PC-9 (cell line): ENCODE data around the gene TSHZ2.

Experiments
- EZH2 ChIP-seq: fragments of 200-600 bp; sonication (generic); IDR thresholded peaks from 2 replicates; pipeline ENCODE4 v1.8.0; 2017; ENCODE audit warnings: antibody characterized with exemption, low read depth
- TF ChIP-seq, protein P1 (sequence below): fragments of 200-600 bp; sonication (generic); conservative IDR thresholded peaks from 2 replicates; pipeline ENCODE4 v1.6.1; 2017; ENCODE audit warnings: mixed run types, antibody characterized with exemption, mild to moderate bottlenecking, moderate library complexity

- TF ChIP-seq, protein P1, sequence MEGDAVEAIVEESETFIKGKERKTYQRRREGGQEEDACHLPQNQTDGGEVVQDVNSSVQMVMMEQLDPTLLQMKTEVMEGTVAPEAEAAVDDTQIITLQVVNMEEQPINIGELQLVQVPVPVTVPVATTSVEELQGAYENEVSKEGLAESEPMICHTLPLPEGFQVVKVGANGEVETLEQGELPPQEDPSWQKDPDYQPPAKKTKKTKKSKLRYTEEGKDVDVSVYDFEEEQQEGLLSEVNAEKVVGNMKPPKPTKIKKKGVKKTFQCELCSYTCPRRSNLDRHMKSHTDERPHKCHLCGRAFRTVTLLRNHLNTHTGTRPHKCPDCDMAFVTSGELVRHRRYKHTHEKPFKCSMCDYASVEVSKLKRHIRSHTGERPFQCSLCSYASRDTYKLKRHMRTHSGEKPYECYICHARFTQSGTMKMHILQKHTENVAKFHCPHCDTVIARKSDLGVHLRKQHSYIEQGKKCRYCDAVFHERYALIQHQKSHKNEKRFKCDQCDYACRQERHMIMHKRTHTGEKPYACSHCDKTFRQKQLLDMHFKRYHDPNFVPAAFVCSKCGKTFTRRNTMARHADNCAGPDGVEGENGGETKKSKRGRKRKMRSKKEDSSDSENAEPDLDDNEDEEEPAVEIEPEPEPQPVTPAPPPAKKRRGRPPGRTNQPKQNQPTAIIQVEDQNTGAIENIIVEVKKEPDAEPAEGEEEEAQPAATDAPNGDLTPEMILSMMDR: no peak
- no peak for TF ChIP-seq EZH2
Observed at GRCh38 chr20:53011640-53012039, 39.5 kb downstream of the TSHZ2 start.
